Peyer's patch (tissue), 4 donors: ENCODE data around the gene THPO. TPM values are rescaled to one million over a fixed set of nuclear protein-coding genes. Genes with fewer than 3 reads are reported as not detected.

ENCODE experiments used
- DNase-seq, 3 donors: peaks; one replicate each; pipeline ENCODE4 v3.0.0-alpha.2; 2017 to 2019
- H3K27ac ChIP-seq, 4 donors: fragments of 200-600 bp; sonication (generic); one replicate each; pipeline ENCODE4 v1.5.1; 2016 to 2019
- H3K27me3 ChIP-seq, 2 donors: fragments of 200-600 bp; sonication (generic); one replicate each; pipeline ENCODE4 v1.5.1; 2019
- H3K36me3 ChIP-seq, 3 donors: fragments of 200-600 bp; sonication (generic); one replicate each; pipeline ENCODE4 v1.5.1; 2016 to 2019
- H3K4me1 ChIP-seq, 4 donors: fragments of 200-600 bp; sonication (generic); one replicate each; pipeline ENCODE4 v1.5.1; 2016 to 2019
- H3K4me3 ChIP-seq, 4 donors: fragments of 200-600 bp; sonication (generic); 1 replicate in 3 of 4; 2 replicates in 1 of 4; pipeline ENCODE4 v1.5.1; 2016 to 2019; ENCODE audit warnings: mild to moderate bottlenecking in 1 of 4
- H3K9me3 ChIP-seq, 4 donors: fragments of 200-600 bp; sonication (generic); one replicate each; pipeline ENCODE4 v1.5.1; 2016 to 2019; ENCODE audit warnings: mild to moderate bottlenecking in 1 of 4
- CTCF ChIP-seq, 6 experiments: fragments of 450-650 bp in 4 of 6; fragments of 200-600 bp in 2 of 6; sonication (generic) in 1 of 6; IDR thresholded peaks; one replicate each; pipeline ENCODE4 v1.5.1; 2017 to 2019; ENCODE audit warnings: antibody characterized with exemption in 6 of 6, mild to moderate bottlenecking in 3 of 6, moderate library complexity in 1 of 6
- POLR2A ChIP-seq, 2 donors: fragments of 450-650 bp; IDR thresholded peaks; one replicate each; pipeline ENCODE4 v1.5.1; 2017; ENCODE audit warnings: antibody characterized with exemption in 2 of 2, mild to moderate bottlenecking in 2 of 2, moderate library complexity in 2 of 2
- total RNA-seq, 4 donors: library from RNA; depleted of rRNA; stranded (reverse); fragments of >200 nt; gene quantifications; one replicate each; pipeline ENCODE4 v1.1.0, GENCODE V29; 2016

Gene THPO
- total RNA-seq, 4 donors from 2014 or later: 0.54 to 2.5 TPM; not detected in 2

DNA sequence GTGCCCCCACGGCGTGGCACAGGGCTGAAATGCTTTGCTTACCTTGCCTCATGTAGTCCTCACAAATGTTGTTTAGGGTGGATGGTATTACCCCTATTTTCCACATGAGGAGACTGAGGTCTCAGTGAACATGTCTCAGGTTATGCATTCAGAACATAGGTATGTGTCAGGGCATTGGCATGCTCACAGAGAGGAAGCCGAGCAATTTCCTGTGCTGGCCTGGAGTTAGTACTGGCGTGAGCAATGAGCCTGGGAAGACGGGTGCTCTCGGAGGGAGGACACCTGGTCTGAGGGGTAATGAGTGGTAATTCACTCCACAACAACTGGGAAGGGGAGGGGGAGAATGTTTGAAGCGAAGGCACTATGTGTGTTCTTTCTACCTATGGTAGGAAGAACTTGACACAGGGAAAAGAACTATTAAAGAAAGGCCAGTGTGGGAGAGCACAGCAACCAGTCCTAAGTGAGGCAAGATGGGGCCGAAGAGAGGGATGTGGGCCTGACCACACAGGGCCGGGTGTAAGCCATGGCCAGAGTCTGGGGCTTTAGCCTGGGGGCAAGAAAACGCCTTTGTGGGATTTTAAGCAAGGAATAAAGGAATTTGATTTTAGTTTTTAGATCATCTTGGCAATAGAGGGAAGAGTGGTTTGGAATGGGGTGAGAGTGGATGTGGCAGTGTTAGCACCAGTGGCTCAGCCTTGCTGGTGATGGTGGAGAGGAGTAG is 45.5 kb downstream of the THPO start:
- Histone ChIP-seq H3K36me3 (peaks cover 0 to 79% (median 4%) of the 10 kb centered on the region in 3 donors), H3K27me3 (no peaks in the 10 kb centered on the region), H3K9me3 (no peaks in the 10 kb centered on the region), H3K4me1 (peaks cover 0 to 17% (median 3%) of the 10 kb centered on the region in 4 donors), H3K4me3 (no peak overlapping the region), H3K27ac (peak overlapping the region in 2 of 4 donors; percentile 30 to 43)
- DNase-seq: no peak
- TF ChIP-seq POLR2A (IDR thresholded peaks at IDR 0.05): no peak
- no peak for TF ChIP-seq CTCF (IDR thresholded peaks at IDR 0.05)

GRCh38 chr3:184328516-184328915 is 49.5 kb downstream of the THPO start:
- Histone ChIP-seq H3K27ac (no peak overlapping the region), H3K9me3 (no peaks in the 10 kb centered on the region), H3K4me3 (no peak overlapping the region), H3K36me3 (peaks cover 0 to 100% (median 4%) of the 10 kb centered on the region in 3 donors), H3K27me3 (no peaks in the 10 kb centered on the region), H3K4me1 (no peaks in the 10 kb centered on the region)
- no peak for DNase-seq
- TF ChIP-seq CTCF (IDR thresholded peaks at IDR 0.05) (no peak), POLR2A (IDR thresholded peaks at IDR 0.05) (no peak)

DNA sequence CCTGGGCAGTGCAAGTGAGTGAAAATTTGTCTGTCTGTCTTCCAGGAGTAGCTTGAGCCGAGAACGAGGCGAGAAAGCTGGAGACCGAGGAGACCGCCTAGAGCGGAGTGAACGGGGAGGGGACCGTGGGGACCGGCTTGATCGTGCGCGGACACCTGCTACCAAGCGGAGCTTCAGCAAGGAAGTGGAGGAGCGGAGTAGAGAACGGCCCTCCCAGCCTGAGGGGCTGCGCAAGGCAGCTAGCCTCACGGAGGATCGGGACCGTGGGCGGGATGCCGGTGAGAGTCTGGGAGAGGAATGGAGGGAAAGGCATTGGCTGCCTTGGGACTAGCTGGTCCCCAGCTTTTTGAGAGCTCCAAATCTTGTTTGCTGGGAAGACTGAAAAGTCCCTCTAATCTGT is 50.8 kb downstream of the THPO start:
- TF ChIP-seq POLR2A (IDR thresholded peaks at IDR 0.05): no peak
- no peak for TF ChIP-seq CTCF (IDR thresholded peaks at IDR 0.05)
- H3K9me3 ChIP-seq: no peaks in the 10 kb centered on the region
- no peak overlapping the region for H3K27ac ChIP-seq
- H3K36me3 ChIP-seq: peaks cover 0 to 100% (median 4%) of the 10 kb centered on the region in 3 donors
- DNase-seq: no peak
- no peaks in the 10 kb centered on the region for H3K4me1 ChIP-seq
- no peak overlapping the region for H3K4me3 ChIP-seq
- H3K27me3 ChIP-seq: no peaks in the 10 kb centered on the region

DNA sequence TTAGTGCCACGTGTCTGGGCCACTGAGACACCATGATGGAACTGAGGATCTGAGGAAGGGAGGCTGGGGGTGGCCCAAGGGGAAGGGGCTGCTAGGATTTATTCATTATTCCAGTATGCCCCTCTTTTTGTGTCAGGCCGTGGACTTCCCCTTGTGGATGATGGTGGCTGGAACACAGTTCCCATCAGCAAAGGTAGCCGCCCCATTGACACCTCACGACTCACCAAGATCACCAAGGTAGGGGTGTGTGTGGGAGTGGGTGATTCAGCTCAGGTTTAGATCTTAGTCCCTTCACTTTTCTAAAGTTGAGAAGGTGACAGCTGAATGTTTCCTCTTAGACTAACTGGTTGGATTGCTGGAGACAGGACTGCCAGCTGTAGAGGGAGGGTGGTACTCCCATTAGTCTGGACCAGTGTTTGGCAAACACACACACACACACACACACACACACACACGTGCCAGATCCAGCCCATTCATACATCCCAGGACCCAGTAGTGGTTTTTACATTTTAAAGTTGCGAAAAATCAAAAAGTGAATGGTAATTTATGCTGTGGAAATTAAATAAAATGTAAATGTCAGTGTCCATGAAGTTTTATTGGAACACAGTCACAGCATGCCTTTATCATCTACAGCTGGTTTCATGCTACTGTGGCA is 52.2 kb downstream of the THPO start:
- TF ChIP-seq POLR2A (IDR thresholded peaks at IDR 0.05) (no peak), CTCF (IDR thresholded peaks at IDR 0.05) (no peak)
- no peak for DNase-seq
- H3K27me3 ChIP-seq: no peaks in the 10 kb centered on the region
- no peaks in the 10 kb centered on the region for H3K9me3 ChIP-seq
- H3K36me3 ChIP-seq: peaks cover 0 to 100% (median 4%) of the 10 kb centered on the region in 3 donors
- H3K4me3 ChIP-seq: no peak overlapping the region
- no peaks in the 10 kb centered on the region for H3K4me1 ChIP-seq
- H3K27ac ChIP-seq: no peak overlapping the region

DNA sequence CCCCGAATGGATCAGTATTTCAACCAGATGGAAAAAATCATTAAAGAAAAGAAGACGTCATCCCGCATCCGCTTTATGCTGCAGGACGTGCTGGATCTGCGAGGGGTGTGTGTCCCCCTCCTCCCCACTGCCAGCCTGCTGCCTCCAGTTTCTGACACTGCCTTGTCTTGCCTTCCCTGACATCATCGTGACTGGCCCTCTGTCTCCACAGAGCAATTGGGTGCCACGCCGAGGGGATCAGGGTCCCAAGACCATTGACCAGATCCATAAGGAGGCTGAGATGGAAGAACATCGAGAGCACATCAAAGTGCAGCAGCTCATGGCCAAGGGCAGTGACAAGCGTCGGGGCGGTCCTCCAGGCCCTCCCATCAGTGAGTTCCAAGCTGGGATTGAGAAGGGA is 52.7 kb downstream of the THPO start:
- Histone ChIP-seq H3K27ac (no peak overlapping the region), H3K36me3 (peaks cover 0 to 100% (median 4%) of the 10 kb centered on the region in 3 donors), H3K4me3 (no peak overlapping the region), H3K9me3 (no peaks in the 10 kb centered on the region), H3K27me3 (no peaks in the 10 kb centered on the region), H3K4me1 (peaks cover 0 to 4% (median 2%) of the 10 kb centered on the region in 4 donors)
- TF ChIP-seq POLR2A (IDR thresholded peaks at IDR 0.05) (no peak), CTCF (IDR thresholded peaks at IDR 0.05) (no peak)
- DNase-seq: no peak
